HG03354 (cell line): ENCODE data around the gene TPRG1L.
A peak's percentile ranks its signal among the peaks of the same experiment; 100 is the strongest.

Experiments
- ATAC-seq: cut with Tn5 transposase; IDR thresholded peaks from one replicate; pipeline ENCODE4 v1.9.1; 2021; ENCODE audit warnings: mild to moderate bottlenecking; ENCODE audit not compliant: unreplicated experiment, poor library complexity, severe bottlenecking

TPRG1L gene

GRCh38 chr1:3654549-3655281 is 29.9 kb downstream of the TPRG1L start:
- ATAC-seq: no peak

- ATAC-seq: peak; percentile 69
Observed at GRCh38 chr1:3656450-3657095, 31.8 kb downstream of the TPRG1L start.

- peak; percentile 9 for ATAC-seq
Observed at GRCh38 chr1:3657096-3657475, 32.3 kb downstream of the TPRG1L start.

GRCh38 chr1:3657578-3658230 is 32.9 kb downstream of the TPRG1L start:
- ATAC-seq: no peak

- no peak for ATAC-seq
Observed at GRCh38 chr1:3658231-3658615, 33.4 kb downstream of the TPRG1L start.

GRCh38 chr1:3659093-3659492 is 34.3 kb downstream of the TPRG1L start:
- no peak for ATAC-seq

- ATAC-seq: no peak
Observed at GRCh38 chr1:3660704-3661103, 35.9 kb downstream of the TPRG1L start.

- no peak for ATAC-seq
Observed at GRCh38 chr1:3661631-3662030, 36.8 kb downstream of the TPRG1L start.

GRCh38 chr1:3662080-3662671 is 37.4 kb downstream of the TPRG1L start:
- no peak for ATAC-seq

- no peak for ATAC-seq
Observed at GRCh38 chr1:3663999-3664699, 39.3 kb downstream of the TPRG1L start.

- no peak for ATAC-seq
Observed at GRCh38 chr1:3664700-3665375, 40.0 kb downstream of the TPRG1L start.

GRCh38 chr1:3668148-3668547 is 43.3 kb downstream of the TPRG1L start:
- no peak for ATAC-seq

- no peak for ATAC-seq
Observed at GRCh38 chr1:3668585-3669300, 43.9 kb downstream of the TPRG1L start.

GRCh38 chr1:3669421-3669821 is 44.6 kb downstream of the TPRG1L start:
- ATAC-seq: no peak

- ATAC-seq: no peak
Observed at GRCh38 chr1:3669971-3670431, 45.2 kb downstream of the TPRG1L start.

- ATAC-seq: no peak
Observed at GRCh38 chr1:3670823-3671265, 46.0 kb downstream of the TPRG1L start.

GRCh38 chr1:3671371-3672180 is 46.8 kb downstream of the TPRG1L start:
- no peak for ATAC-seq
